Calu3 (cell line): ENCODE measurements around the gene PDE4B. TPM values are rescaled to one million over a fixed set of nuclear protein-coding genes. Genes with fewer than 3 reads are reported as not detected.

ENCODE experiments used
- BruUV-seq: library from RNA; stranded (reverse); fragments of 400-500 nt; replicated peaks from 2 replicates; lab custom pipeline; 2021; lab: Mats Ljungman, UMichigan
- CTCF ChIA-PET: fragments of 300-600 bp; sonication (Branson Sonifier 250); formaldehyde crosslinking; loops from one replicate; lab custom pipeline; 2022; ENCODE audit warnings: antibody characterized with exemption; lab: Charles Lee
- DNase-seq: peaks from one replicate; pipeline ENCODE4 v3.0.0; 2022
- H3K27ac Mint-ChIP-seq: one replicate; pipeline ENCODE4 v1.8.0; 2022; ENCODE audit warnings: mixed read lengths; ENCODE audit not compliant: unreplicated experiment
- H3K27me3 Mint-ChIP-seq: one replicate; pipeline ENCODE4 v1.8.0; 2022; ENCODE audit warnings: mixed read lengths; ENCODE audit not compliant: unreplicated experiment
- H3K36me3 Mint-ChIP-seq: one replicate; pipeline ENCODE4 v1.8.0; 2022; ENCODE audit warnings: mild to moderate bottlenecking, moderate library complexity, mixed read lengths; ENCODE audit not compliant: insufficient read depth, unreplicated experiment
- H3K4me1 Mint-ChIP-seq: one replicate; pipeline ENCODE4 v1.8.0; 2022; ENCODE audit warnings: mild to moderate bottlenecking, low read depth, mixed read lengths; ENCODE audit not compliant: unreplicated experiment
- H3K4me3 Mint-ChIP-seq: one replicate; pipeline ENCODE4 v1.8.0; 2022; ENCODE audit warnings: mild to moderate bottlenecking, low read depth, moderate library complexity, mixed read lengths; ENCODE audit not compliant: unreplicated experiment
- H3K9me3 Mint-ChIP-seq: one replicate; pipeline ENCODE4 v1.8.0; 2022; ENCODE audit warnings: low read depth, mixed read lengths; ENCODE audit not compliant: unreplicated experiment
- intact Hi-C: fragments of 100-400 bp; cut with micrococcal nuclease; formaldehyde crosslinking; loops from one replicate; pipeline ENCODE4 v1.10.0; 2022; ENCODE audit not compliant: unreplicated experiment
- total RNA-seq: library from RNA; stranded (reverse); gene quantifications from 2 replicates; pipeline ENCODE4 v1.2.3, GENCODE V29; 2022
- TF ChIP-seq, protein P1 (sequence below): fragments of 200-600 bp; IDR thresholded peaks from one replicate; pipeline ENCODE4 v1.8.0; 2022; ENCODE audit warnings: antibody characterized with exemption; ENCODE audit not compliant: unreplicated experiment

Gene PDE4B
- total RNA-seq, 1 experiment from 2014 or later: 2.9 TPM

- Mint-ChIP-seq H3K9me3 (no peaks in the 10 kb centered on the region), H3K4me3 (no peak overlapping the region), H3K27ac (no peak overlapping the region), H3K36me3 (peaks cover 4% of the 10 kb centered on the region), H3K4me1 (no peaks in the 10 kb centered on the region), H3K27me3 (no peaks in the 10 kb centered on the region)
- no peak for DNase-seq
- TF ChIP-seq, protein P1, sequence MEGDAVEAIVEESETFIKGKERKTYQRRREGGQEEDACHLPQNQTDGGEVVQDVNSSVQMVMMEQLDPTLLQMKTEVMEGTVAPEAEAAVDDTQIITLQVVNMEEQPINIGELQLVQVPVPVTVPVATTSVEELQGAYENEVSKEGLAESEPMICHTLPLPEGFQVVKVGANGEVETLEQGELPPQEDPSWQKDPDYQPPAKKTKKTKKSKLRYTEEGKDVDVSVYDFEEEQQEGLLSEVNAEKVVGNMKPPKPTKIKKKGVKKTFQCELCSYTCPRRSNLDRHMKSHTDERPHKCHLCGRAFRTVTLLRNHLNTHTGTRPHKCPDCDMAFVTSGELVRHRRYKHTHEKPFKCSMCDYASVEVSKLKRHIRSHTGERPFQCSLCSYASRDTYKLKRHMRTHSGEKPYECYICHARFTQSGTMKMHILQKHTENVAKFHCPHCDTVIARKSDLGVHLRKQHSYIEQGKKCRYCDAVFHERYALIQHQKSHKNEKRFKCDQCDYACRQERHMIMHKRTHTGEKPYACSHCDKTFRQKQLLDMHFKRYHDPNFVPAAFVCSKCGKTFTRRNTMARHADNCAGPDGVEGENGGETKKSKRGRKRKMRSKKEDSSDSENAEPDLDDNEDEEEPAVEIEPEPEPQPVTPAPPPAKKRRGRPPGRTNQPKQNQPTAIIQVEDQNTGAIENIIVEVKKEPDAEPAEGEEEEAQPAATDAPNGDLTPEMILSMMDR: no peak
- intact Hi-C loops: no loop called here
- BruUV-seq: no TSS peak
- CTCF ChIA-PET: interaction anchor here (1.0 to 1.5 kb wide), 2 partner anchors 9 to 13 kb away, joined by 4 read pairs; no protein-coding TSS in a partner anchor
Measured at GRCh38 chr1:66281808-66282207, 489.1 kb downstream of the PDE4B start.

DNA sequence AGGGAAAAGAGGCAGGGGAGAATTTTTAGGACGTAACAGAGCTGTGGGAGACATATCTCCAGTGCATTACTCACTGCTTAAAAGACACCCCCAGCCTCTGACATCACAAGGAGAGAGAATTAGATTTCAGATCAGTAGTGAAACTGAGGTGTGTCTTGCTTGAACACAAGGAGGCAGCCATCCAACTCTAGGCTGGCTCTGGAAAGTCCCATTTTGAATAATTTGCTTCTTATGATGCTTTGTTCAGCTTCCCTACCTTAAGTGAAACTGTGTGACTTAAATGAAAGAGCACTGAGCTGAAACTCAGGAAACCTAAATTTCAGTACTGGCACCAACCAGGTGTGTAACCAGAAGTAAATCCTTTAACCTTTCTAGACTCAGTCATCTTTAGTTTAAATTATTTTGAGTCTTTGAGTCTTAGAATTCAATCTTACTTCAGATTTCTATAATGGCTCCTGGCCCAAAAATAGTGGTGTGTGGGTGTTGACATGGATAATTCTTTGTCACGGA is 489.7 kb downstream of the PDE4B start:
- no peaks in the 10 kb centered on the region for H3K9me3 Mint-ChIP-seq
- BruUV-seq: no TSS peak
- DNase-seq: peak; percentile 43
- intact Hi-C loops: no loop called here
- no peaks in the 10 kb centered on the region for H3K4me1 Mint-ChIP-seq
- CTCF ChIA-PET: interaction anchor here (0.7 to 1.5 kb wide), 3 partner anchors 9 to 164 kb away, joined by 4 read pairs; no protein-coding TSS in a partner anchor
- no peaks in the 10 kb centered on the region for H3K27me3 Mint-ChIP-seq
- H3K4me3 Mint-ChIP-seq: no peak overlapping the region
- H3K36me3 Mint-ChIP-seq: peaks cover 4% of the 10 kb centered on the region
- H3K27ac Mint-ChIP-seq: no peak overlapping the region
- TF ChIP-seq, protein P1: no peak

- no peak overlapping the region for H3K4me3 Mint-ChIP-seq
- DNase-seq: no peak
- no peaks in the 10 kb centered on the region for H3K4me1 Mint-ChIP-seq
- H3K36me3 Mint-ChIP-seq: peaks cover 4% of the 10 kb centered on the region
- CTCF ChIA-PET: interaction anchor here (0.7 to 1.5 kb wide), 3 partner anchors 10 to 163 kb away, joined by 4 read pairs; no protein-coding TSS in a partner anchor
- TF ChIP-seq, protein P1: no peak
- H3K9me3 Mint-ChIP-seq: no peaks in the 10 kb centered on the region
- no peak overlapping the region for H3K27ac Mint-ChIP-seq
- H3K27me3 Mint-ChIP-seq: no peaks in the 10 kb centered on the region
- intact Hi-C loops: no loop called here
- no TSS peak for BruUV-seq
Measured at GRCh38 chr1:66282891-66283621, 490.4 kb downstream of the PDE4B start.

- Mint-ChIP-seq H3K4me3 (no peak overlapping the region), H3K9me3 (no peaks in the 10 kb centered on the region), H3K27me3 (no peaks in the 10 kb centered on the region), H3K36me3 (peaks cover 4% of the 10 kb centered on the region), H3K4me1 (no peaks in the 10 kb centered on the region), H3K27ac (no peak overlapping the region)
- TF ChIP-seq, protein P1: no peak
- intact Hi-C loops: no loop called here
- no TSS peak for BruUV-seq
- DNase-seq: no peak
- CTCF ChIA-PET: no interaction called here
Measured at GRCh38 chr1:66283622-66284041, 490.9 kb downstream of the PDE4B start.
